K562 (cell line): ENCODE results near the gene MTHFR. TPM values are rescaled to one million over a fixed set of nuclear protein-coding genes. Genes with fewer than 3 reads are reported as not detected.

ENCODE experiments used
- CTCF ChIP-seq, 3 experiments: IDR thresholded peaks in 2 of 3; conservative IDR thresholded peaks in 1 of 3; 2 replicates each; pipeline ENCODE4 v1.5.1; 2011 to 2012; ENCODE audit warnings: low read length in 3 of 3, mild to moderate bottlenecking in 3 of 3, control low read depth in 2 of 3, improper control_type of control experiment in 1 of 3, inconsistent platforms in 1 of 3, low read depth in 1 of 3, mixed read lengths in 1 of 3, moderate library complexity in 1 of 3; ENCODE audit not compliant: insufficient read depth in 2 of 3
- GABPB1 ChIP-seq: sonication (generic); formaldehyde crosslinking; IDR thresholded peaks from 2 replicates; pipeline ENCODE4 v1.8.0; 2022; ENCODE audit warnings: mild to moderate bottlenecking, missing genetic modification reagents
- GATA2 ChIP-seq: sonication (generic); formaldehyde crosslinking; IDR thresholded peaks from 2 replicates; pipeline ENCODE4 v1.4.0; 2020; ENCODE audit warnings: mild to moderate bottlenecking, missing genetic modification reagents
- GTF2E2 ChIP-seq: fragments of 200-800 bp; sonication (Bioruptor generic); IDR thresholded peaks from 2 replicates; pipeline ENCODE4 v1.6.1; 2016; ENCODE audit warnings: missing genetic modification characterization, missing compliant biosample characterization
- JUN ChIP-seq, 2 experiments: sonication (generic) in 1 of 2; formaldehyde crosslinking in 1 of 2; IDR thresholded peaks; 2 replicates each; pipeline versions ENCODE4 v1.6.1 to v1.8.0; 2012 to 2022; ENCODE audit warnings: borderline replicate concordance in 2 of 2, mild to moderate bottlenecking in 2 of 2, improper control_type of control experiment in 1 of 2, low read depth in 1 of 2, low read length in 1 of 2, missing genetic modification reagents in 1 of 2
- KHSRP ChIP-seq: fragments of 450-650 bp; IDR thresholded peaks from 2 replicates; pipeline ENCODE4 v1.6.1; 2017
- MXI1 ChIP-seq: IDR thresholded peaks from 2 replicates; pipeline ENCODE4 v1.6.1; 2011; ENCODE audit warnings: low read depth, mild to moderate bottlenecking, improper control_type of control experiment, low read length
- POLR2AphosphoS2 ChIP-seq: IDR thresholded peaks from 2 replicates; pipeline ENCODE4 v1.6.1; 2012; ENCODE audit warnings: low read length, improper control_type of control experiment
- RERE ChIP-seq: sonication (generic); formaldehyde crosslinking; IDR thresholded peaks from 2 replicates; pipeline ENCODE4 v1.8.0; 2023; ENCODE audit warnings: missing genetic modification reagents, mild to moderate bottlenecking, borderline replicate concordance
- SRSF9 ChIP-seq: fragments of 200-400 bp; formaldehyde crosslinking; IDR thresholded peaks from 2 replicates; pipeline ENCODE4 v1.6.1; 2017; ENCODE audit warnings: low read depth, low read length, borderline replicate concordance
- TARDBP ChIP-seq: fragments of 450-650 bp; IDR thresholded peaks from 2 replicates; pipeline ENCODE4 v1.6.1; 2016
- TFE3 ChIP-seq: fragments of 450-650 bp; formaldehyde crosslinking; IDR thresholded peaks from 2 replicates; pipeline ENCODE4 v1.4.0; 2020; ENCODE audit warnings: mild to moderate bottlenecking, mixed read lengths
- USF1 ChIP-seq: sonication (generic); formaldehyde crosslinking; IDR thresholded peaks from 2 replicates; pipeline ENCODE4 v1.9.0; 2022; ENCODE audit warnings: mild to moderate bottlenecking, missing genetic modification reagents
- YY1 ChIP-seq, 3 experiments: IDR thresholded peaks; 2 replicates each; pipeline ENCODE4 v1.6.1; 2011; ENCODE audit warnings: low read length in 2 of 3, mild to moderate bottlenecking in 2 of 3, moderate library complexity in 2 of 3, borderline replicate concordance in 1 of 3, control low read depth in 1 of 3, low read depth in 1 of 3; ENCODE audit not compliant: insufficient read depth in 3 of 3, insufficient replicate concordance in 2 of 3, control insufficient read depth in 1 of 3, insufficient read length in 1 of 3; ENCODE audit errors: extremely low read depth in 1 of 3
- ZBTB7A ChIP-seq: IDR thresholded peaks from 2 replicates; pipeline ENCODE4 v1.6.1; 2011; ENCODE audit warnings: low read depth, mild to moderate bottlenecking, low read length, moderate library complexity, borderline replicate concordance; ENCODE audit not compliant: control insufficient read depth
- ZNF165 ChIP-seq: fragments of 250-450 bp; sonication (Bioruptor Pico); IDR thresholded peaks from 2 replicates; pipeline ENCODE4 v1.4.0; 2020; ENCODE audit warnings: borderline replicate concordance
- ZNF384 ChIP-seq: IDR thresholded peaks from 2 replicates; pipeline ENCODE4 v1.6.1; 2012; ENCODE audit warnings: low read depth, low read length, improper control_type of control experiment
- ZNF695 ChIP-seq: fragments of 450-650 bp; formaldehyde crosslinking; IDR thresholded peaks from 2 replicates; pipeline ENCODE4 v1.4.0; 2020; ENCODE audit warnings: mild to moderate bottlenecking, moderate library complexity
- polyA plus RNA-seq, 8 experiments: library from polyadenylated mRNA; depleted of rRNA in 4 of 8; stranded (reverse) in 5 of 8; unstranded in 3 of 8; fragments of >200 nt; fragmentation: Nextera tagmentation in 2 of 8; fragmentation: Illumina TruSeq in 1 of 8; extraction: Ambion mirVana in 2 of 8; extraction: Trizol in 1 of 8; gene quantifications; 2 replicates each; pipeline versions ENCODE4 v1.2.1 to v1.2.3, GENCODE V29; 2011 to 2014; ENCODE audit warnings: inconsistent platforms in 1 of 8, missing spikeins in 1 of 8
- total RNA-seq, 7 experiments: library from RNA; depleted of rRNA in 6 of 7; stranded (reverse); fragments of >200 nt in 6 of 7; fragmentation: Illumina TruSeq in 2 of 7; extraction: Trizol in 2 of 7; gene quantifications; 2 replicates each; pipeline versions ENCODE4 v1.2.1 to v1.2.3, GENCODE V29; 2011 to 2021; ENCODE audit warnings: low replicate concordance in 1 of 7

Gene MTHFR
- total and polyA plus RNA-seq, 9 of the 15 experiments (the other 6 are each of a cell fraction or from before 2014, with no cell fraction given) = 5.0 to 104 (median 62.6) TPM

DNA sequence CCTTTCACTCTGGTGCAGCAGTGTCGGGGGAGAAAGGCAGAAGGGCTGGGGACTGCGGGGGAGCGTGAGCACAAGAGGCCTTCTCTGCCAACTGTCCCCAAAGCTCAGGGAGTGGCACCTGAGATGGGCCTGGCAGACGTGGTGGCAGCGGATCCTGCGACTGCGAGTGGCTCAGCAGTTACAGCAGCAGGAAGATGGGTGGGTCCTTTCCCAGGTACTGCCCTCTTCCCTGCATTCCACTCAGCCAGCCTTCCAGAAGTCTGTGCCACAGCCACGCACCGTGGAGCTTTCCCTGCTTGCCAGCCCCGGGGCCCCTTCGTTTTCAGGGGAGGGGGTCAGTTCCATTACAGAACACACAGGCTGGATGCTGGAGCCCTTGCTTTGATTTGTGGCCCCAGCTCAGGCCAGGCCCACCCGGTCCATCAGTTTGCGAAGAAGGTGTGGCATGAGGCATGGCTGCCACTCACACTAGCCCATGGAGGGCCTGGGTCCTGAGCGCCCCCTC, 17.2 kb downstream of the MTHFR start (continued):
- TF ChIP-seq CTCF (IDR thresholded peaks at IDR 0.05 in 2 of 3, conservative IDR thresholded peaks at IDR 0.05 in 1 of 3; ENCODE audit: insufficient read depth in 2 of 3, low read depth in 1 of 3, low read length in 3 of 3) = no peak
- no peak for TF ChIP-seq TFE3 (CRISPR knock-in tag)
- TF ChIP-seq ZNF384 = no peak
- no peak for TF ChIP-seq ZNF695 (CRISPR knock-in tag)
- TF ChIP-seq POLR2AphosphoS2 = peak; percentile 20; the same call in 1 of the 2 replicates
- TF ChIP-seq RERE (CRISPR knock-in tag) = no peak
- TF ChIP-seq ZNF165 = no peak
- no peak for TF ChIP-seq SRSF9
- no peak for TF ChIP-seq TARDBP
- TF ChIP-seq KHSRP = no peak
- TF ChIP-seq ZBTB7A = peak; percentile 16; the same call in 1 of the 2 replicates
- no peak for TF ChIP-seq GABPB1 (CRISPR knock-in tag)
- no peak for TF ChIP-seq GTF2E2 (tag)
- no peak for TF ChIP-seq GATA2 (CRISPR knock-in tag)
- no peak for TF ChIP-seq USF1 (CRISPR knock-in tag)
- TF ChIP-seq JUN (IDR thresholded peaks at IDR 0.05; ENCODE audit: borderline replicate concordance, low read depth, low read length) = no peak
- TF ChIP-seq JUN (CRISPR knock-in tag; IDR thresholded peaks at IDR 0.05; ENCODE audit: borderline replicate concordance) = no peak
- no peak for TF ChIP-seq YY1 (IDR thresholded peaks at IDR 0.05; ENCODE audit: borderline replicate concordance in 1 of 3, control insufficient read depth in 1 of 3, extremely low read depth in 1 of 3, insufficient read depth in 3 of 3, insufficient read length in 1 of 3, insufficient replicate concordance in 2 of 3, low read depth in 1 of 3, low read length in 2 of 3)
- TF ChIP-seq MXI1 = no peak
